A549 treated with AZD9567 at 1 μM for 4 hours (cell line): ENCODE data around the gene FUT3. TPM values are rescaled to one million over a fixed set of nuclear protein-coding genes. Genes with fewer than 3 reads are reported as not detected.

ENCODE experiments used
- total RNA-seq: library from RNA; stranded (reverse); fragments of 200-300 nt; extraction: Qiagen RNA extraction; gene quantifications from 5 replicates; pipeline ENCODE4 v1.2.3, GENCODE V29; 2022; ENCODE audit not compliant: insufficient read depth

The FUT3 gene
- total RNA-seq, result 0.06 TPM in 1 of 5 replicates, not detected in the others

GRCh38 chr19:5851302-5851701 is at the start of gene FUT3:
Gene FUT3 (minus strand): TSS chr19:5851449.

DNA sequence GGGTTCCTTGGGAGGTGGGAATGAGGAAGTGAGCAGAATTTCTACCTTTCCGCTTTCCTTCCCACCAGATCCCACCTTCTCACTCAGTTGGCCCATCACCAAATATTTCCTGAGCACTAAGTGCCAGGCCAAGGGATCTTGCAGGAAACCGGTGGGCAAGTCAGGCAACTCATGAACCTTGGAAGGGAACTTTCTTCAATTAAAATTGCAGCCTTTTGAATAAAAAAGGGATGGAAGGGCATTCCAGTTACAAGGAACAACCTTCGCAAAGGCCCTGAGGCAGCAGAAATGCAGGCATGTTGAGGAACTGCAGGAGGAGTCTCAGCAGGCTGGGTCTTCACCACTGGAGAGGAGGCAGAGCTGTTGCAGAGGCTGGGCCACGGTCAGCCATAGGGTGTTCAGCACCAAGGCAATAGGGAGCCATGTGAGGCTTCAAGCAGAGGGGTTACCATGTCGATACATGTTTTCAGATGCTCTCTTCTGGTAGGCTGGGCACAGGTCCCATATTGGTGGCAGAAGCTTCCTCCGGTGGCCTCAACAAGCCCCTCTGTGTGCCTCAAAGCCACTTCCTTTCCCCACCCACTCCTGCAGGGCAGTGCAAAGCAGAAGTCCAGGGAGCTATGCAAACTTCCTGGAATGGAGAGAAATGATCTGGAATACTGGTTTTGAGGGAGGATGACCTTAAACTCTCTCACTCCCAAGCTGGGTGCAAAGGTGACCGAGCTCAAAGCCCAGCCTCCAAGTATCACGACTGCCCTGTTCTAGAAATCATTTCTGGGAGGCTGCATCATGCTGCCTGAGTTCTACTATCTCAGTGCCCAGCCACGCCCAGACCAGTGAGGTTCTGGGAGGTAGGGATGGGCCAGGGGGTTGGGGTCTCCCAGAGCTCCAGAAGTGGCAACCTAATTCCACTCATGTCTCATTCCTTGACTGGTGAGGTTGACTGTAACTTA is 11.9 kb downstream of the FUT3 start, which contains the start of gene FUT6:
Gene FUT6, minus strand, starts transcription at position 638 of the 953 bp plus-strand sequence. CDS start 7,135 bp downstream, outside the sequence.

DNA sequence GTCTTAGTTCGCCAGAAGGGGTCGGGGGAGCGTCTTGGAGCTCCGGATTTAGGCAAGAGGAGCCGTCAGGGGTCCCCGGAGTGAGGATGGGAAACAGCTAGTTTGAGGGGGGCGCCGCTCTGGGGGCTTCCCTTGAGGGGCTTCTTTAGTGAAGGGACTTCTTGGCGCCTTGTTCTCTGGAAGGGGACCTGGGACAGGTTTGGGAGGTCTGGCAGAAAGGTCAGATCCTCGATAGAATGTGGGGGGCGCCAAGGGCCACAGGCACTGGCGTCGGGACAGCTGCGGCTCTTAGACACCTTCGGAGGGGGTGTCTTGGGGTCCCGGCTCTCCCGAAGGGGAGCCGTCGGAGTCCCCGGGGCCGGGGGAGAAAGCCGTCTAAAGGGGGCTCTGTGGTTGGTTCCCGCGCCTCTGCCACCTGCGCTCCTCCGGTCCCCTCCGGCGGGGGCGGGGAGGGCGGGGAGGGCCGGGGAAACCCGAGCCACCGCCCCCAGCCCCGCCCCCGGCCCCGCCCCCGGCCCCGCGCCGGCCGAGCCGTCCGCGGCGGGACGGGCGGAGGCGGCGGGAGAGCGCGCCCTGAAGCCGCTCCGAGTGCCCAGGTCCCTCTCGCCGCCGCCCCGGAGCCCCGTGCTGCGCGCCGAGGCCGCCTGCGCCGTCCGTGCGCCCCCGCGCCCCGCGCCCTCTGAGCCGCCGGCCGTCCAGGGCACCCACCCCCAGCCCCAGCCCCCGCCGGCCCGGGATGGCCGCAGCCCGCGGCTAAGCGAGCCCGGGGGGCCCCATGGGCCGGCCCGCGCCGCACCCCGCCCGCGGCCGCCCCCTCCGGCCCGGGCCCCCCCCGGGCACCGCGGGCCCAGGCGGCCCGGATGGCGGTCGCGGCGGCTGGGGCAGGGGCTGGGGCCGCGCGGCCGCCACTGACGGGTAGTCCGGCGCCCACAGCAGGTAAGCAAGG is 46.5 kb downstream of the FUT3 start, which contains the start of gene NRTN:
Gene NRTN, plus strand, starts transcription at position 552 of the 946 bp plus-strand sequence. CDS start 19,099 bp downstream, outside the sequence.

Other genes with a start within 250 kb of the FUT3 start
- gene SAFB2, start 228.7 kb downstream of the FUT3 start, total RNA-seq, result 26.0 to 44.1 TPM (median 36.0 TPM) in 5 replicates
- 47.5 to 53.0 TPM (median 50.0 TPM) in 5 replicates for gene SAFB, start 228.4 kb downstream of the FUT3 start, total RNA-seq
- gene MICOS13, start 170.9 kb downstream of the FUT3 start, total RNA-seq, result 42.8 to 72.7 TPM (median 69.3 TPM) in 5 replicates
- gene HSD11B1L, start 170.4 kb downstream of the FUT3 start, total RNA-seq, result 1.7 to 6.2 TPM (median 5.4 TPM) in 5 replicates
- 696 to 858 TPM (median 802 TPM) in 5 replicates for gene RPL36, start 161.2 kb downstream of the FUT3 start, total RNA-seq
- gene LONP1, start 131.3 kb downstream of the FUT3 start, total RNA-seq, result 46.9 to 66.8 TPM (median 60.7 TPM) in 5 replicates
- not detected in 5 replicates for gene CATSPERD, start 130.8 kb downstream of the FUT3 start, total RNA-seq
- gene PRR22, start 66.7 kb downstream of the FUT3 start, total RNA-seq, result 2.8 to 3.1 TPM (median 2.8 TPM) in 4 of 5 replicates, not detected in the other
- gene DUS3L, start 60.3 kb downstream of the FUT3 start, total RNA-seq, result 21.5 to 33.3 TPM (median 30.4 TPM) in 5 replicates
- 0.71 to 1.2 TPM (median 0.86 TPM) in 4 of 5 replicates, not detected in the other for gene NRTN, start 46.4 kb downstream of the FUT3 start, total RNA-seq
- gene FUT6, start 11.7 kb downstream of the FUT3 start, total RNA-seq, result not detected in 5 replicates
- not detected in 5 replicates for gene FUT5, start 19.1 kb upstream of the FUT3 start, total RNA-seq
- gene NDUFA11, start 52.3 kb upstream of the FUT3 start, total RNA-seq, result 208 to 299 TPM (median 293 TPM) in 5 replicates
- 0.48 to 0.86 TPM (median 0.71 TPM) in 4 of 5 replicates, not detected in the other for gene VMAC, start 53.4 kb upstream of the FUT3 start, total RNA-seq
- gene CAPS, start 62.8 kb upstream of the FUT3 start, total RNA-seq, result 1.0 to 2.4 TPM (median 1.2 TPM) in 5 replicates
- gene RANBP3, start 126.7 kb upstream of the FUT3 start, total RNA-seq, result 38.4 to 84.9 TPM (median 44.4 TPM) in 5 replicates